Measurements from ENCODE around the gene TSHR.

TSHR gene

GRCh38 chr14:81138429-81138828, 183.0 kb downstream of the TSHR start:
- no peaks in the 10 kb centered on the region for H3K27me3 ChIP-seq (ENCODE audit: control insufficient read depth in 2 of 2, insufficient read depth in 2 of 2, low read length in 2 of 2)
- H3K4me3 ChIP-seq (ENCODE audit: low read length in 2 of 2): no peak overlapping the region
- no peak overlapping the region for H3K27ac ChIP-seq (ENCODE audit: low read depth in 2 of 2, low read length in 2 of 2)

GRCh38 chr14:81141426-81141825, 186.0 kb downstream of the TSHR start:
- Histone ChIP-seq H3K27ac (ENCODE audit: low read depth in 2 of 2, low read length in 2 of 2) (no peak overlapping the region), H3K4me3 (ENCODE audit: low read length in 2 of 2) (no peak overlapping the region), H3K4me1 (ENCODE audit: control insufficient read depth in 2 of 2, insufficient read depth in 2 of 2, low read length in 2 of 2) (no peaks in the 10 kb centered on the region), H3K27me3 (ENCODE audit: control insufficient read depth in 2 of 2, insufficient read depth in 2 of 2, low read length in 2 of 2) (no peaks in the 10 kb centered on the region), H3K9ac (ENCODE audit: low read depth in 1 of 2, low read length in 2 of 2) (no peak overlapping the region), H3K36me3 (ENCODE audit: control insufficient read depth in 2 of 2, insufficient read depth in 2 of 2, low read length in 2 of 2) (no peaks in the 10 kb centered on the region), H3K9me3 (ENCODE audit: control insufficient read depth in 2 of 2, low read length in 2 of 2) (no peaks in the 10 kb centered on the region)

More at GRCh38 chr14:81138429-81138828, 183.0 kb downstream of the TSHR start:
- no peaks in the 10 kb centered on the region for H3K36me3 ChIP-seq (ENCODE audit: control insufficient read depth in 2 of 2, insufficient read depth in 2 of 2, low read length in 2 of 2)
- H3K9me3 ChIP-seq (ENCODE audit: control insufficient read depth in 2 of 2, low read length in 2 of 2): no peaks in the 10 kb centered on the region
- H3K4me1 ChIP-seq (ENCODE audit: control insufficient read depth in 2 of 2, insufficient read depth in 2 of 2, low read length in 2 of 2): no peaks in the 10 kb centered on the region
- H3K9ac ChIP-seq (ENCODE audit: low read depth in 1 of 2, low read length in 2 of 2): no peak overlapping the region

GRCh38 chr14:81143793-81144192, 188.4 kb downstream of the TSHR start:
- no peaks in the 10 kb centered on the region for H3K9me3 ChIP-seq (ENCODE audit: control insufficient read depth in 2 of 2, low read length in 2 of 2)
- no peak overlapping the region for H3K4me3 ChIP-seq (ENCODE audit: low read length in 2 of 2)
- no peaks in the 10 kb centered on the region for H3K4me1 ChIP-seq (ENCODE audit: control insufficient read depth in 2 of 2, insufficient read depth in 2 of 2, low read length in 2 of 2)
- H3K27ac ChIP-seq (ENCODE audit: low read depth in 2 of 2, low read length in 2 of 2): no peak overlapping the region
- H3K27me3 ChIP-seq (ENCODE audit: control insufficient read depth in 2 of 2, insufficient read depth in 2 of 2, low read length in 2 of 2): no peaks in the 10 kb centered on the region
- no peak overlapping the region for H3K9ac ChIP-seq (ENCODE audit: low read depth in 1 of 2, low read length in 2 of 2)
- no peaks in the 10 kb centered on the region for H3K36me3 ChIP-seq (ENCODE audit: control insufficient read depth in 2 of 2, insufficient read depth in 2 of 2, low read length in 2 of 2)

- Histone ChIP-seq H3K4me3 (ENCODE audit: low read length in 2 of 2) (no peak overlapping the region), H3K27ac (ENCODE audit: low read depth in 2 of 2, low read length in 2 of 2) (no peak overlapping the region), H3K9ac (ENCODE audit: low read depth in 1 of 2, low read length in 2 of 2) (no peak overlapping the region)
These were observed 189.6 kb downstream of the TSHR start for GRCh38 chr14:81144824-81145603.

GRCh38 chr14:81147140-81147897, 191.9 kb downstream of the TSHR start:
- no peaks in the 10 kb centered on the region for H3K9me3 ChIP-seq (ENCODE audit: control insufficient read depth in 2 of 2, low read length in 2 of 2)
- no peaks in the 10 kb centered on the region for H3K4me1 ChIP-seq (ENCODE audit: control insufficient read depth in 2 of 2, insufficient read depth in 2 of 2, low read length in 2 of 2)
- H3K36me3 ChIP-seq (ENCODE audit: control insufficient read depth in 2 of 2, insufficient read depth in 2 of 2, low read length in 2 of 2): no peaks in the 10 kb centered on the region
- no peaks in the 10 kb centered on the region for H3K27me3 ChIP-seq (ENCODE audit: control insufficient read depth in 2 of 2, insufficient read depth in 2 of 2, low read length in 2 of 2)
- no peak overlapping the region for H3K27ac ChIP-seq (ENCODE audit: low read depth in 2 of 2, low read length in 2 of 2)
- no peak overlapping the region for H3K4me3 ChIP-seq (ENCODE audit: low read length in 2 of 2)
- H3K9ac ChIP-seq (ENCODE audit: low read depth in 1 of 2, low read length in 2 of 2): no peak overlapping the region

More at GRCh38 chr14:81144824-81145603, 189.6 kb downstream of the TSHR start:
- H3K9me3 ChIP-seq (ENCODE audit: control insufficient read depth in 2 of 2, low read length in 2 of 2): no peaks in the 10 kb centered on the region
- H3K36me3 ChIP-seq (ENCODE audit: control insufficient read depth in 2 of 2, insufficient read depth in 2 of 2, low read length in 2 of 2): no peaks in the 10 kb centered on the region
- no peaks in the 10 kb centered on the region for H3K4me1 ChIP-seq (ENCODE audit: control insufficient read depth in 2 of 2, insufficient read depth in 2 of 2, low read length in 2 of 2)
- no peaks in the 10 kb centered on the region for H3K27me3 ChIP-seq (ENCODE audit: control insufficient read depth in 2 of 2, insufficient read depth in 2 of 2, low read length in 2 of 2)

GRCh38 chr14:81148635-81149034, 193.2 kb downstream of the TSHR start:
- Histone ChIP-seq H3K27me3 (ENCODE audit: control insufficient read depth in 2 of 2, insufficient read depth in 2 of 2, low read length in 2 of 2) (no peaks in the 10 kb centered on the region), H3K4me3 (ENCODE audit: low read length in 2 of 2) (no peak overlapping the region), H3K9me3 (ENCODE audit: control insufficient read depth in 2 of 2, low read length in 2 of 2) (no peaks in the 10 kb centered on the region), H3K27ac (ENCODE audit: low read depth in 2 of 2, low read length in 2 of 2) (no peak overlapping the region), H3K9ac (ENCODE audit: low read depth in 1 of 2, low read length in 2 of 2) (no peak overlapping the region), H3K36me3 (ENCODE audit: control insufficient read depth in 2 of 2, insufficient read depth in 2 of 2, low read length in 2 of 2) (no peaks in the 10 kb centered on the region), H3K4me1 (ENCODE audit: control insufficient read depth in 2 of 2, insufficient read depth in 2 of 2, low read length in 2 of 2) (no peaks in the 10 kb centered on the region)

GRCh38 chr14:81153187-81153586, 197.8 kb downstream of the TSHR start:
- H3K36me3 ChIP-seq (ENCODE audit: control insufficient read depth in 2 of 2, insufficient read depth in 2 of 2, low read length in 2 of 2): no peaks in the 10 kb centered on the region
- no peak overlapping the region for H3K9ac ChIP-seq (ENCODE audit: low read depth in 1 of 2, low read length in 2 of 2)
- no peak overlapping the region for H3K4me3 ChIP-seq (ENCODE audit: low read length in 2 of 2)
- no peaks in the 10 kb centered on the region for H3K4me1 ChIP-seq (ENCODE audit: control insufficient read depth in 2 of 2, insufficient read depth in 2 of 2, low read length in 2 of 2)
- H3K27me3 ChIP-seq (ENCODE audit: control insufficient read depth in 2 of 2, insufficient read depth in 2 of 2, low read length in 2 of 2): no peaks in the 10 kb centered on the region
- no peaks in the 10 kb centered on the region for H3K9me3 ChIP-seq (ENCODE audit: control insufficient read depth in 2 of 2, low read length in 2 of 2)
- no peak overlapping the region for H3K27ac ChIP-seq (ENCODE audit: low read depth in 2 of 2, low read length in 2 of 2)

GRCh38 chr14:81157431-81157830, 202.0 kb downstream of the TSHR start:
- Histone ChIP-seq H3K27me3 (ENCODE audit: control insufficient read depth in 2 of 2, insufficient read depth in 2 of 2, low read length in 2 of 2) (no peaks in the 10 kb centered on the region), H3K27ac (ENCODE audit: low read depth in 2 of 2, low read length in 2 of 2) (no peak overlapping the region), H3K4me3 (ENCODE audit: low read length in 2 of 2) (no peak overlapping the region), H3K9me3 (ENCODE audit: control insufficient read depth in 2 of 2, low read length in 2 of 2) (no peaks in the 10 kb centered on the region), H3K36me3 (ENCODE audit: control insufficient read depth in 2 of 2, insufficient read depth in 2 of 2, low read length in 2 of 2) (no peaks in the 10 kb centered on the region), H3K4me1 (ENCODE audit: control insufficient read depth in 2 of 2, insufficient read depth in 2 of 2, low read length in 2 of 2) (no peaks in the 10 kb centered on the region), H3K9ac (ENCODE audit: low read depth in 1 of 2, low read length in 2 of 2) (no peak overlapping the region)

- Histone ChIP-seq H3K27me3 (ENCODE audit: control insufficient read depth in 2 of 2, insufficient read depth in 2 of 2, low read length in 2 of 2) (no peaks in the 10 kb centered on the region), H3K9me3 (ENCODE audit: control insufficient read depth in 2 of 2, low read length in 2 of 2) (no peaks in the 10 kb centered on the region), H3K36me3 (ENCODE audit: control insufficient read depth in 2 of 2, insufficient read depth in 2 of 2, low read length in 2 of 2) (no peaks in the 10 kb centered on the region), H3K9ac (ENCODE audit: low read depth in 1 of 2, low read length in 2 of 2) (no peak overlapping the region), H3K4me3 (ENCODE audit: low read length in 2 of 2) (no peak overlapping the region), H3K4me1 (ENCODE audit: control insufficient read depth in 2 of 2, insufficient read depth in 2 of 2, low read length in 2 of 2) (no peaks in the 10 kb centered on the region), H3K27ac (ENCODE audit: low read depth in 2 of 2, low read length in 2 of 2) (no peak overlapping the region)
These were observed 205.7 kb downstream of the TSHR start for GRCh38 chr14:81161088-81161487.

- H3K27ac ChIP-seq (ENCODE audit: low read depth in 2 of 2, low read length in 2 of 2): no peak overlapping the region
- no peaks in the 10 kb centered on the region for H3K27me3 ChIP-seq (ENCODE audit: control insufficient read depth in 2 of 2, insufficient read depth in 2 of 2, low read length in 2 of 2)
- no peak overlapping the region for H3K4me3 ChIP-seq (ENCODE audit: low read length in 2 of 2)
These were observed 206.3 kb downstream of the TSHR start for GRCh38 chr14:81161749-81162148.

More at GRCh38 chr14:81161749-81162148, 206.3 kb downstream of the TSHR start:
- no peaks in the 10 kb centered on the region for H3K4me1 ChIP-seq (ENCODE audit: control insufficient read depth in 2 of 2, insufficient read depth in 2 of 2, low read length in 2 of 2)
- no peaks in the 10 kb centered on the region for H3K9me3 ChIP-seq (ENCODE audit: control insufficient read depth in 2 of 2, low read length in 2 of 2)
- H3K36me3 ChIP-seq (ENCODE audit: control insufficient read depth in 2 of 2, insufficient read depth in 2 of 2, low read length in 2 of 2): no peaks in the 10 kb centered on the region
- no peak overlapping the region for H3K9ac ChIP-seq (ENCODE audit: low read depth in 1 of 2, low read length in 2 of 2)

Data from mucosa of rectum (tissue), 2 donors.